GM12801 (cell line): ENCODE results near the gene CDK4.

Source experiments
- TF ChIP-seq, protein P1 (sequence below): IDR thresholded peaks from one replicate; pipeline ENCODE4 v1.5.1; 2011; ENCODE audit warnings: control low read depth; ENCODE audit not compliant: insufficient read length; ENCODE audit errors: extremely low read depth

Gene CDK4

DNA sequence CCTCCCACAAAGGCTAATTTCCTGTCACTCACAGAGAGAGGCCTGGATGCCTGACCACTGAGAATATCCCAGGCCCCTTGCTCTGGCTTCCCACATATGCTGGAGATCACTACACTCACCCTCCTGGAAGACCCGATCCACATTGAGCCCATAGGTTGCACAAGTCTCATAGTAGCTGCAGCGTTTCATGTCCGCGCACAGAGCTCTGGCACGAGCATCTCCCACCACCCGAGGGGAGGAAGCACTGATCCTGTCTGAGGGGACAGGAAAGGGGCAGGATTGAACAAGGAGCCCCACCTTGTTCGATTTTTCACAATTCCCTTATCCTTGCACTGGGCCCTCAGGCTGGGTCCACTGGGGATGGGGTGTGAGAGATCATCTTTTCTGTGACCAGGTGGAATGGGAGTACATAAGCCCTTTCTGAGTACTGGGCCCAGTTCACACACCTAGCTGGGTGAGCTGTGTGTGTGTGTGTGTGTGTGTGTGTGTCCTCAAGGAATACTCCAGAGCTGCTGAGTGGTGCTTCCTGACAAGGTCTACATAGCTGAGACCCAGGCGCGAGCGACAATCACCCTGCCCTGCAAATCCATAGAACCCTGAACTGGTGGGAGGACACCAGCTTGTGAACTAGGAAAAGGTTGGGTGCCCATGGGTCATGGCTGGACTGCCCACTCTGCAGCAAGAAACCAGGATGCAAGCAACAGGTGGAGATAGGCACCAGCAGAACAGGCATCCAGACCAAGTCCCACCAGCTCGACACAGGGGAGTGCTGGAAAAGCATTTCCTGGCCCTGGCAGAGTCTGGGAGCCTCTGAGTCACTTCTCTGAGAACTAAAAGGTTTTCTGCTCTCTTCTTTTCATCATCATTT, 19.1 kb downstream of the CDK4 start:
- TF ChIP-seq, protein P1, sequence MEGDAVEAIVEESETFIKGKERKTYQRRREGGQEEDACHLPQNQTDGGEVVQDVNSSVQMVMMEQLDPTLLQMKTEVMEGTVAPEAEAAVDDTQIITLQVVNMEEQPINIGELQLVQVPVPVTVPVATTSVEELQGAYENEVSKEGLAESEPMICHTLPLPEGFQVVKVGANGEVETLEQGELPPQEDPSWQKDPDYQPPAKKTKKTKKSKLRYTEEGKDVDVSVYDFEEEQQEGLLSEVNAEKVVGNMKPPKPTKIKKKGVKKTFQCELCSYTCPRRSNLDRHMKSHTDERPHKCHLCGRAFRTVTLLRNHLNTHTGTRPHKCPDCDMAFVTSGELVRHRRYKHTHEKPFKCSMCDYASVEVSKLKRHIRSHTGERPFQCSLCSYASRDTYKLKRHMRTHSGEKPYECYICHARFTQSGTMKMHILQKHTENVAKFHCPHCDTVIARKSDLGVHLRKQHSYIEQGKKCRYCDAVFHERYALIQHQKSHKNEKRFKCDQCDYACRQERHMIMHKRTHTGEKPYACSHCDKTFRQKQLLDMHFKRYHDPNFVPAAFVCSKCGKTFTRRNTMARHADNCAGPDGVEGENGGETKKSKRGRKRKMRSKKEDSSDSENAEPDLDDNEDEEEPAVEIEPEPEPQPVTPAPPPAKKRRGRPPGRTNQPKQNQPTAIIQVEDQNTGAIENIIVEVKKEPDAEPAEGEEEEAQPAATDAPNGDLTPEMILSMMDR, result no peak

DNA sequence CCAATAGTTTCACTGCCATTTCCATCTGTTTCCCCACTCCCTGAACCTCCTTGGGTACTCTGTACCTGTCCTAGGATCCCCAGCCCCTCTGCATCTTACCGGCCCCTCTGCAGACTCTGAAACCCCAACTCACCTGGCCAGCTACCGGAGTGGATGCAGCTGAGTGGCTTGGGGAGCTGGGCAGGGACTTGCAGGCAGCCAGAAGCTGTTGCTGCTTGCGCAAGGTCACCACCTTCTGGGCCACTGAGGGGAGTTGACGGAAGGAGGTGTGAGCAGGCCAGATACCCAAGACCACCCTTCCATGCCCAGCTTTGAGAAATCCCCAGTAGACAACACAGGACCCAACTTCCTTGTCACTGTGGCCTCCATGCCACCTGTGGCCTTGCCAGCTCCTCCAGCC, 19.8 kb downstream of the CDK4 start:
- TF ChIP-seq, protein P1, result no peak

DNA sequence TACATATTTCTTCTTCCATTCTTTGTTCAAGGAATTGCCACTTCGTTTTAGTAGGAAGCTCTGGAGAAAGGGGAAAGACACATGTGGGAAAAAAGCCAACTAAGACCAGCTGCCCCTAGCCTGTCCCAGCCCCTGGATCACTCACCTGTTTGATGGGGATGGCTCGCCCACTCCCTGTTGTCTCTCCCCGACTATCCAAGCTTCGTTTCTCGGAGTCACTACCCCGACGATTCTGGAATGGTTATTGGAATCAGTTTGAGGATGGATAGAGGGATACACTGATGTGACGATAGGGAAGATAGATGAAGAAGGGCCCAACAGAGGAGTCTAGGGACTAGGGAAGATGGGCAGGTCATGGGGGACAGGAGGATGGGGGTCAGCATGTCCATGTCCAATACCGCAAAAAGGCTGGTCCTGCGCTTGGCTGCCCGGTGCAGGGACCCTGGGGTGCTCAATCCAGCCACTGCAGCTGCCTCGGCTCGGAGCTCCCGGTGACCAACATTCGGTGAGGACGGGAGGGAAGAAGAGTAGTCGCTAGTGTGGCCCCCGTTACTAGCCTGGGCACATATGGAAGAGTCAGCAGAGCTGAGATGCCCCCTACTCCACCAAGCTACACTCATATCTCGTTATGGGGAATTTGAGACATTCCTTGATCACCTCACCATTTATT, 20.6 kb downstream of the CDK4 start:
- TF ChIP-seq, protein P1, result no peak

DNA sequence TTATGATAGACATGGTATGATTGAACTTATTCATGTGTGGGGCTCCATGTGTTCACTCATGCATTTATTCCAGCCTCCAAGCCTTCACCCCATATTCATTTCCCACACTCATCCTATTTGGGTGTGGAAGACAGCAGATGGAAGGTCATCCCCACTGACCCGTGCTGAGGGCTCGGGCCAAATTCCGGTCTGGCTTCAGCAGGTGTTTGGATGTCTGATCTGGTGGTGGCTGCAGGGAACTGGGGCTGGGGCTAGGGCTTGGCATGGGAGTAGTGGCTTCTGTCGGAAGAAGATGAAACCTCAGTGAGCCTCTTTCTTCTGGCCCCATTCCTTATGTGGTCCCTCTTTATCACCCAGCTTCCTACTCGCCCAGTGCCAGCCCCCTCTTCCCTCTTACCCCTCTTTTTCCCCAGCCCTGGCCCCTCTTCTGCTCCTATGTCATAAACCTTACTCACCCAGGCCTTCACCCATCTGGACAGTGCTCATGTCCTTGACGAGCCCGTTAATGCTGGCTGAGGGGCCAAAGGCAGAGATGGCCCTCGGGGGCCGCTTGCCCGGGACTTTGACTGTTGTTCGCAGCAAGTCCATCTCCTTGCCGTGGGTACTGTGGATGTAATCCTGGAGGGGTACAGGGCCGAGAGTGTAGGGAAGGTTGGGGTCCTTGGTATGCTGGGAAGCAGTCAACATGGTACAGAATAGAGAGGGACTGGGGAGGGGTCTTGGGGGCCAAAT, 21.6 kb downstream of the CDK4 start:
- TF ChIP-seq, protein P1, result no peak

DNA sequence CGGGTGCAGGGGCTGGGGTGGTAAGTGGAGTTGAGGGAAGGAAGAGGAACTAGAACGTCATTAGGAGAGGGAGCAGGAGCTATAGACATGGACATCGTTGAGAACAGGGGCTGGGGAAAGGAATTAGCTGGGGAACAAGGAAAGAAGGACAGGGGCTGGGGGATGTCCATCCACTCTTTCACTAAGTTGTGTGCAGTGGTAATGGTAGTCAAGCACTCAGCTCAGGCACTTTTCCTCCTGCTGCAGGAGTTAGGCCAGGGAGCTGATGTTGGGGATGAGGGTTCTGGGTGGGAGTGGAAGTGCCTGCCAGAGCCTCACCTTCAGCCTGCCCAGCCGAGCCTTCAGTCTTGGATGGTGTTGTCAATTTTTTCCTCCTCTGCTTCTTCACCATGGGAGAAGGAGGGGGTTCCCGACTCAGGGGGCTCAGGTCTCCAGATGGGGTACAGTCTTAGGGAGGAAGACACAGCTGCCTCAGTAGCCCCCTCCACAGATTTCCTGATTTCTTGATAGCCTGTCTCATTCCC, 22.7 kb downstream of the CDK4 start:
- TF ChIP-seq, protein P1, result no peak

DNA sequence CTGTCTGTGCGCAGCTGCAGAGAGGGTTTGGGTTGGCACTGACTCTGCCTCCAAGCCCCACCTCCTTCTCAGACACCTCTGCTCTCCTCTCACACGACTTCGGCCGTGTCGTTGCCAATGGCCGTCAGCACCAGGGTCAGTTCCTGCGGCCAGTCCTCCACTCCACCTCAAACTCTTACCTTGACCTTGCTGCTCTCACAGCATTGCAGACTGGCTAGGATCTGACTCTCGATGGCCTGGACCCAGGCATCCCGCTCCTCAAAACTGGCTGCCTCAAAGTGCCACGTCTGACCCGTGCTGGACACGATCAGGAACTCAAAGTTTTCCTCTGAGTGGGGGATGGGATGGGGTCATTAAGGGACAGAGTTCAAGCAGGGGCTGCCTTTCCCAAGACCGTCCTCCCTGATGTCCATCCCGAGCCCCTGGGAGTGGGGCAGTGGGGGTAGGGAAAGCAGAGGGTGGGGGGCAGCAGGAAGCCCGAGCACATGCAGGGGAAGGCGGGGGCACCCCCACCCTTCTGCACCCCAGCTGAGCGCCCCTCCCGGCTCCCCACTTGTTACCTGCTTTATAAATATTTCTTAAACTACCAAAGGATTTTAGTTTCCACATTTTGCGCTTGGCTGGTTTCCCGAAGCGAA, 24.2 kb downstream of the CDK4 start:
- TF ChIP-seq, protein P1, result no peak
